Measurements from ENCODE around the gene DUSP22. TPM values are rescaled to one million over a fixed set of nuclear protein-coding genes. Genes with fewer than 3 reads are reported as not detected.

DUSP22 gene, protein sequence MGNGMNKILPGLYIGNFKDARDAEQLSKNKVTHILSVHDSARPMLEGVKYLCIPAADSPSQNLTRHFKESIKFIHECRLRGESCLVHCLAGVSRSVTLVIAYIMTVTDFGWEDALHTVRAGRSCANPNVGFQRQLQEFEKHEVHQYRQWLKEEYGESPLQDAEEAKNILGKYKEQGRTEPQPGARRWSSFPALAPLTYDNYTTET
- total RNA-seq: 11.5 and 13.7 TPM in 2 replicates

GRCh38 chr6:291697-292505, at the start of gene DUSP22:
DUSP22 (plus strand) TSS chr6:292487; CDS start chr6:292540, 53 bp downstream.

GRCh38 chr6:391559-392440, 99.5 kb downstream of the DUSP22 start, which contains the start of gene IRF4:
IRF4 (plus strand) TSS chr6:391752; CDS start chr6:393153, 1,401 bp downstream.

Other genes with a start within 250 kb of the DUSP22 start
- gene IRF4, start 99.3 kb downstream of the DUSP22 start, total RNA-seq: not detected in 2 replicates